Measurements from ENCODE around the gene SUMO2.
"Not testable (repeated sequence)": the region's sequence is repeated elsewhere in the genome, so short reads cannot be mapped to it uniquely, and the experiment has no call there.

Gene SUMO2

DNA sequence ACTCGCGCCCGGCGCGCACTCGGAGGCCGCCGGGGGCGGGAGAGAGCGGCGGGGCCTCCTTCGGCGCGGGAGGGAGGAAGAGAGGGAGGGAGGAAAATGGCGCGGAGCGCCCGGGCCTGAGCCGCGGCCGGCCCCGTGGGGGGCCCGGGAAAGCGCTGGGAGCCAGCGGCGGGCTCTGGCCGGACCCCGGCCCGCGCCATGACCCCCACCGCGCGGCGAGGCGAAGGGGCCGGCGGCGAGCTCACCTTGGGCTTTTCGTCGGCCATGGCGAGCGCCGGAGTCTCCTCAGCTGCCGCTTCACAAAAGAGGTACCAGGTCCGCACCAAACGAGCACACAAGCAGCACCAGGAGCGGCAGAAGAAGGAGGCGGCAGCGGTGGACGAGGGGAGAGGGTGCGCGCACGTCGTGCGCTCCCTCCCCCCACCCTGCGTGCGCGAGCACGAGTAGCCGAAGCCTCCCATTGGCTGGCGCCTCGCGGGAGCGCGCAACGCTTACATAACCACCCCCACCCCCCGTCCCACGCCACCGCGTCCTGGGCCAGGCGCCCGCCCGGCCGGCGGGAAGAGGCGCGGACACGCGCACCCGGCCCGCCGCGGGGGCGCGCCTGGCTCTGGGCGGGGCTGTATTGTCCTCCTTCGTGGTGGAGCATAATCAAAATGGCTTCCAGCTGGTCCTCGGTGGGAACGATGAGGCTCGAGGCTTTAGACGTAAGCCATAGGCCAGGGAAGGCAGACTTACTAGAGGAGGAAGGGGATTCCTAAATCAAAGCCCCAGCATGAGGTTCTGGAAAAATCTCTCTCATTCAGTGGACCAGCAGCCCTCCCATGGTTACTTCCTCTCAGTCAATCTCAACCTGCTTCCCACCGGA lies at the start of gene SUMO2:
TSS of gene SUMO2 (minus strand) at position 391 of the 868 bp plus-strand sequence. CDS start at position 266, 125 bp downstream.
- peak; percentile 98 for DNase-seq

DNA sequence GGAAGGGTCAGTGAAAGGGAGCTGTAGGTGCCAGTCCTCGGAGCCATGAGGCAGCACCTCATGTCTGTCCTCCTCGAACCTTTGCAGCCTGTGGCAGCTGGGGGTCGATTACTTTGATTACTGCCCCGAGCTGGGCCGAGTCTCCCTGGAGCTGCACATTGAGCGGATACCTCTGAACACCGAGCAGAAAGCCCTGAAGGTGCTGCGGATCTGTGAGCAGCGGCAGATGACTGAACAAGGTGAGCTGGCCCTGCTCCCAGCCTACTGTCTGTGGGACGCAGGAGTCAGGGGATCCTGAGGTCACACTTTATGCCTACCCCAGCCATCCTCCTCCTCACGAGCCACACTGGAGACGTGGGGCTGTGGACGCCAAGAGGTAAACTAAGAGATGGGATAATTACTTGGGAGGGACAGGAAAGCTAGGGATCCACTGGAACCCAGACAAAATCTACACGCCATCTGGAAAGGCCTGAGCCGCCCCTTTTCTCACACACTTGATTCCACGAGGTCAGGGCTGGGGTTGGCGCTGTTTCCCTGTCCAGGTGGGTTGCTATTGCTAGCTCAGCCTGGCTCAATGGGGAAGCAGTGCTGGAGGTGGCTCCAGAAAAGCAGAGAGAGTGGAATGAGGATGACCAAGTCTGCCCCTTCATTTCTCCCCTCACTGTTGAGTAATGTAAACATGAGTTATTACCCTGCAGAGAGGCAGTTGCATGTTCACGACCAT lies 49.1 kb upstream of the SUMO2 start:
- DNase-seq, result no peak

DNA sequence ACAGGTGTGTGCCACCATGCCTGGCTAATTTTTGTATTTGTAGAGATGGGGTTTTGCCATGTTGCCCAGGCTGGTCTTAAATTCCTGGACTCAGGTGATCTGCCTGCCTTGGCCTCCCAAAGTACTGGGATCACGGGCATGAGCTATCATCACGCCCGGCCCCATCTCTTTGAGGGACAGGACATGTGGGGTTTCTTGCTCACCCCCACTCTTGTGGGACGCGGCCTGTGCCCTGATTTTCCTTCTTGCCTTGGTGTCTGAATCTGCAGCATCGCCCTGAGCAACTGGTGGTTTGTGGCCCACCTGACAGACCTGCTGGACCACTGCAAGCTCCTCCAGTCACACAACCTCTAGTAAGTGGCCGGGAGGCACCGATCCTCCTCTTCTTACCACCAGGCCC lies 48.3 kb upstream of the SUMO2 start:
- no peak for DNase-seq

DNA sequence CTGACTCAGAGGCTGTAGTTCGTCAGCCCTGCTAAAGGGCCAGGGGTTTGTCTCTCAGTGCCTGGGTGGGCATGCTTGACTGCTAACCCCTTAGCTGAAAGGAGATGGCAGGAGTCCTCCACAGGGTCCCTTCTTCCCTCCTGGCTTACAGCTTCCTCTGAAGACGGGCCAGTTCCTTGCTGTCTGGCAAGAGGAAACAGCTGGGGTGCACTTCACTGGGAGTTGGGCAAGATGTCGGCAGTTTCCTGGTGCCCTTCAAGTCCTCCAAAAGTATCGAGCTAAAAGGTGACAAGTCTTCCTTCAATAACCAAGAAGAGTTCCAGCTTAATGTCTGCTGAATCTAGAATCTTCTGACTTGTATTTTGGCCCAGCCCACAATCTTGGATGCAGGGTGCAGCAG lies 46.1 kb upstream of the SUMO2 start:
- peak; percentile 45 for DNase-seq

DNA sequence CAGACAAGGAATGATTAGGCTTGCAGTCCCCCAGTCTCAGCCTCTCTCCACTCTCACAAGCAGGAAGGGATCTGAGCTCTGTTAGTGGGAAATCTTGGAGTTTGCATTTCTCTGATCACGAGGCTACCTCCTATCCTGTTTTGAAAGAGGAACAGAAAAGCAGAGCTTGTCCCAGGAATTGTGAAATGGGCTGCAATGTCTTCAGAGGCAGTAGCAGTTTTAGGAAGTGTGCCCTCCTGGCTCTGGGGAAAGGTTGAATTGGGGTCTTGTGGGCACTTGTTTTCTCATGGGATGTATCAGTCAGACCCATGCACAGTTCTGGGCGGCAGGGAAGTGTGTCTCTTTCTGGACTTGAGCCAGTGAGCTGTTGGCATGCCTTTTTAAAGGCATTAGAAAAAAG lies 45.5 kb upstream of the SUMO2 start:
- peak; percentile 45 for DNase-seq

DNA sequence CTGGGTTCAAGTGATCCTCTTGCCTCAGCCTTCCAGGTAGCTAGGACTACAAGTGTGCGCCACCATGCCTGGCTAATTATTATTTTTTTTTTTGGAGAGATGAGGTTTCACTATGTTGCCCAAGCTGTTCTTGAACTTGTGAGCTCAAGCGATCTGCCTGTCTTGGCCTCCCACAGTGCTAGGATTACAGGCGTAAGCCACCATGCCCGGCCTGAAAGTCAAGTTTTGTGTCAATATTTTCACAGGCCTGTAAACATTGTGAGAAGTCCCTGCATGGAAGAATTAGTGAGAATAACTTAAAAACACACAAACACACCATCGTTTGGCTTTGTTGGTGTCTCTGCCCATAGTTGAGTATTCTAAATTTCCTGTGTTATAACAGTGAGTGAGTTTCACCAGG lies 45.0 kb upstream of the SUMO2 start:
- no peak for DNase-seq

DNA sequence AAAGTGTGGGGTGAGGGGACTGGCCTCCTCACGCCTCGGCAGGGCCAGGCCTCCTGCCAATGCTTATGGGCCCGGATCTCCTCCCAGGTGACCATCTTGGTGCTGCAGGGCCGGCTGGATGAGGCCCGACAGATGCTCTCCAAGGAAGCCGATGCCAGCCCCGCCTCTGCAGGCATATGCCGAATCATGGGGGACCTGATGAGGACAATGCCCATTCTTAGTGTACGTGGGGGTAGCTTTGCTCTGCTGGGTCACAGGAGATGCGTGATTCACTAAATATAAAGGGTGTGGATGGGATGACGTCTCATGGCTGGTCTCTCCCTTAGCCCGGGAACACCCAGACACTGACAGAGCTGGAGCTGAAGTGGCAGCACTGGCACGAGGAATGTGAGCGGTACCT lies 42.3 kb upstream of the SUMO2 start:
- no peak for DNase-seq

DNA sequence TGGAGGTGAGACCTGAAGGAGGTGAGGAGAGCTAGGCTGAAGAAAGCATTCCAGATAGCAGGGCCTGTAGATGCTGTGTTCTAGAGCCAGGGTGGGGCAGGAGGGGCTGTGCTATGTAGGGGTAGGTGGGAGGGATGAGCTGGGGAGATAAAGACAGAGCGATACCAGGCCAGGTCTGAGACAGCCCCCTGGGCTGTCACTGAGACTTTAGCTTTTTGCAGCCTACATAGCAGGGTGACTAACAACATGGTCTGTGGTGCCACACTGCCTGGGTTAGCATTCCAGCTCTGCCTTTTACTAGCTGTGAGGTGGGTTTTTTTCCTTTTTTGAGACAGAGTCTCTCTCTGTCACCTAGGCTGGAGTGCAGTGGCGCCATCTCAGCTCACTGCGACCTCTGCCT lies 37.1 kb upstream of the SUMO2 start:
- DNase-seq, result no peak

DNA sequence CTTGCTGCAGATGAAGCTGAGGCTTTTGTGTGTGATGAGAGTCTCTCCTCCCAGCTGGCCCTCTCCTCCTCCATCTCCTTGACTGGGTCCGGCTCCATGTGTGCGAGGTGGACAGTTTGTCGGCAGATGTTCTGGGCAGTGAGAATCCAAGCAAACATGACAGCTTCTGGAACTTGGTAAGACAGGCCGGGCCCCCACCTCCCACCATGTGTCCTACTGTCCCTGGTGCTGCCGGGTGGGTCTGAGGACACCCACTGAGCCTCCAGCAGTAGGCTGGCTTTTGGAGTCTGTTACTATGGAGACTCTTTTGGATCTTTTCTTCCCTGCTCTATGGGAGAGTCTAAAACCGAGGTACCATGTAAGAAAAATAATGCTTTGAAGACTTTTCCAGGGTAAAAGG lies 35.4 kb upstream of the SUMO2 start:
- DNase-seq, result no peak

DNA sequence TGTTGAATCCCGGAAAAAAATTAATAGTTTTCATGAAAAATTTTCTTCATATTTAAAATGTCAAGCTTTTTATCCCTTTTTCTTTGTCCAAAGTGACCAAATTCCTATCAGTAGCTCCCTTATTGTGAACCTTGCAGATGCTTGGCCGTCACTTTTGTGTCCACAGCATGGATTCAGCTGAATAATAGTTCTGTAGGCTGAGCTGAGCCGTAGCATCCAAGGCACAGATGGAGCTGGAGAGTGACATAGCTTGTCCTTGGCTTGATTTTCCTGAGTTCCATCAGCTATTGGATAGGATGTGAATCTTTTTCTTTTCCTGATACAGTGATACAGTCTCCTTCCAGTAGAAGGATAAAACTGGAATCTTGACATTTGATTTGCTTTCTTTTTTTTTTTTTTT lies 26.3 kb upstream of the SUMO2 start:
- DNase-seq, result no peak

DNA sequence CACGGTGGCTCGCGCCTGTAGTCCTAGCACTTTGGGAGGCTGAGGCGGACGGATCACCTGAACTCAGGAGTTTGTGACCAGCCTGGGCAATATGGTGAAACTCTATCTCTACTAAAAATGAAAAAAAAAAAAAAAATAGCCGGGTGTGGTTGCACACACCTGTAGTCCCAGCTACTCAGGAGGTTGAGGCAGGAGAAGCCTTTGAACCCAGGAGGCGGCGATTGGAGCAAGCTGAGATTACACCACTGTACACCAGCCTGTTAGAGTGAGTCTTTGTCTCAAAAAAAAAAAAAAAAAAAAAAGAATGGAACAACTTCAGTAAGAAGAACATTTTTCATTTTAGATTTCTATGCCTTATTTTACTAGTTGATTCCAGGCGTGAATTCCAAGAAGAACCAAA lies 25.4 kb upstream of the SUMO2 start:
- DNase-seq, result no peak

DNA sequence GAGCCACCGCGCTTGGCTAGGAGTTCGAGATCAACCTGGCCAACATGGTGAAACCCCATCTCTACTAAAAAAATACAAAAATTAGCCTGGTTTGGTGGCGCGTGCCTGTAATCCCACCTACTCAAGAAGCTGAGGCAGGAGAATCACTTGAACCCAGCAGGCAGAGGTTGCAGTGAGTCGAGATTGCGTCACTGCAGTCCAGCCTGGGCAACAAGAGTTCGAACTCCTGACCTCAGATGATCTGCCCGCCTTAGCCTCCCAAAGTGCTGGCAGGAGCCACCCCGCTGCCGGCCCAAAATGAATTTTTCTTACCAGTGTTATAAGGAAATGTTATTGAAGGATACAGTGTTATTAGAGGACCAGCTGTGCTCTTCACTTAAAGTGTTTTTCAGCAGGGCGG lies 25.0 kb upstream of the SUMO2 start:
- no peak for DNase-seq

DNA sequence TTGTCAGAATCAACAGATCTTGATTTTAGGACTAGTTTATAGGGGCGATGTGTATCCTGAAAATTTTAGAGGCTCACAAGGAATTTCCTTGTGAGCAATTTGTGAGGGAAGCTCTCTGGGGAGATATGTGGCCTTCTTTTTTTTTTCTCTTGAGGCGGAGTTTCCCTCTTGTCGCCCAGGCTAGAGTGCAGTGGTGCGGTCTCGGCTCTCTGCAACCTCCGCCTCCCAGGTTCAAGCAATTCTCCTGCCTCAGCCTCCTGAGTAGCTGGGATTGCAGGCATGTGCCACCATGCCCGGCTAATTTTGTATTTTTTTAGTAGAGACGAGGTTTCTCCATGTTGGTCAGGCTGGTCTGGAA lies 24.3 kb upstream of the SUMO2 start:
- not testable (repeated sequence) for DNase-seq

DNA sequence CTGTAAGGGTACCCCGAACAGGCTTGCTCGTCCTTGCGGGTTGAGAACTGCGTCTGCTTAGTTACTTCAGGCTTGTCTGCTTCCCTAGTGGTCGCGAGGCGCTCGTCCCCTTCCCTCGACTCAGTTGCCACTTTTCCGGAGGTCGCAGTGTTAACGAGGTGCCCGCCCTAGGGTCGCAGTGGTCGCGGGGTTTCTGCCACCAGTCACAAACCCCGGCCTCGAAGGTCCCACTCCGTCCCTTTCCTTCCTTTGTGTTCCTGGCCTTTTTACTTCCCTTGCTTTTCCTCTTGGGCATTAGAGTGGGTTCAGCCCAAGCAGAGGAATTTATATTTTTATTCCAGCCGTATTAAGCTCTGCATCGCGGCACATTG lies 23.0 kb upstream of the SUMO2 start:
- no peak for DNase-seq

DNA sequence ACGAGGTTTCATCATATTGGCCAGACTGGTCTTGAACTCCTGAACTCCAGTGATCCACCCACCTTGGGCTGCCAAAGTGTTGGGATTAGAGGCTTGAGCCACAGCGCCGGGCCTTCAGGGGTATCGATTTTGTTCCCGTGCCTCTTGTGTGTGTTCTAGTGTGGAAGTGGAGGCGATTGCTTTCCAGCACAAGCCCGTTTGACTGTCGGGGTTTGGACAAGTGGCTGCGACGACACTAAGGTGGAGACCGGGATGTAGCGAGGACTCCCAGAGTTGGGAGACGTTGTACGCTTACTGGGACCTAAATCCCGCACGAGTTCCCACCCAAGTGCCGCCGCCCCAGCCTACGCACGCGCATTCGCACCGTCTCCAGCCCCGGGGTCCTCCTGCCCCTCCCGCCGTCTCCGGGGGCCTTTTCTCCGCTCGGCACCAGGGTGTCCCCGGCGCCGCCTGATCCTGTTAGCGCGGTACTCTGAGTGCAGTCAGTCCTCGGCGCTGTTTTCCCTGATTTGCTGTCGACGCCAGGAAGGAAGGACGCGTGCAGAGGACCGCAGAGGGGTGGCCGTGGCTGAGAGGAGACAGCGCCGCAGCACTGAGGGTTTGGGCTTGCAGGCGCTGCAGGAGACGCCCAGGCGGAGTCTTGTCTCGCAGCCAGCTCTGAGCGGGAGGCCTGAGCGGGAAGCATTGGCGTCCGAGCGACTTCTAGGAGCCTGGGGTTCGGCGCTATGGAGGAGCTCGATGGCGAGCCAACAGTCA lies 22.5 kb upstream of the SUMO2 start, which contains the start of gene NUP85:
TSS of gene NUP85 (plus strand) at position 643 of the 756 bp plus-strand sequence. CDS start at position 726, 83 bp downstream.
- peak; percentile 99 for DNase-seq

DNA sequence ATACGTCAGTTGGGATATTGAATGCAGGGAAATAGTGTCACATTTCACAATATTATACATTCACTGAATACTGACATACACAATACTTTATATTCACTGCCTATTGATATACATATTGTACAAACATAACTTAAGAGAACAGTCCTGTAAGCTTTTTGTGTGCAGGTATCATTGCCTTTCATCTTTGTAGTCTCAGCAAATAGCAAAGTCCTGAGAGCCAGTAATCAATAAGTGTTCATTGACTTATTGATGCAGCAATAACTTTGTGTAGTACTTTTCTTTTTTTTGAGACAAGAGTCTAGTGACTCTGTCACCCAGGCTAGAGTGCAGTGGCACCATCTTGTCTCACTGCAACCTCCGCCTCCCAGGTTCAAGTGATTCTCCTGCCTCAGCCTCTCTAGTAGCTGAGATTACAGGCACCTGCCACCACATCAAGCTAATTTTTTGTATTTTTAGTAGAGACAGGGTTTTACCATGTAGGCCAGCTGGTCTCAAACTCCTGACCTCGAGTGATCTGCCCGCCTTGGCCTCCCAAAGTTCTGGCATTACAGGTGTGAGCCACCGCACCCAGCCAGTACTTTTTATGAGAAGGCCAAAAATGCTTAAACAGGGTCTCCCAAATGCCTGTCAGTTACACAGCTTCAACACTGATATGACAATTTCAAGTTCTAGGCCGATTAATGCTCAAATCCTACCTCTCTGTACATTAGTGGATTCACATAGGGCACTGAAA lies 17.3 kb upstream of the SUMO2 start:
- DNase-seq, result no peak

DNA sequence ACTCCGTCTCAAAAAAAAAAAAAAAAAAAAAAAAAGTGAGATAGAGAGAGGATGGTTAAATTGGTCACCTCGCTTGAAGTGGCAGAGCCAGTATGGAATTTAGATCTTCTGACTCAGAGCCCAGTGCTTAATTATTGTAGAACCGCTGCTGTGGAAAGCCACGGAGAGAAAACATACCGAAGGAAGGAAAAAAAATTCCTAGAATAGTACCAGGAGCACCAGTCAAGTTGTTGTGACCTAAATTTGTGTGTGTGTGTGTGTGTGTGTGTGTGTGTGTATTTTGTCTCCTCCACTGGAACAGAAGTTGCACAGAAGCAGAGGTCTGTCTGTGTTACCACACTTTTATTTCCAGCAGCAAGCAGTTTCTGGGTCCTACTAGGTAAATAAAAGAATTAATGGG lies 12.1 kb upstream of the SUMO2 start:
- DNase-seq, result peak; percentile 75

DNA sequence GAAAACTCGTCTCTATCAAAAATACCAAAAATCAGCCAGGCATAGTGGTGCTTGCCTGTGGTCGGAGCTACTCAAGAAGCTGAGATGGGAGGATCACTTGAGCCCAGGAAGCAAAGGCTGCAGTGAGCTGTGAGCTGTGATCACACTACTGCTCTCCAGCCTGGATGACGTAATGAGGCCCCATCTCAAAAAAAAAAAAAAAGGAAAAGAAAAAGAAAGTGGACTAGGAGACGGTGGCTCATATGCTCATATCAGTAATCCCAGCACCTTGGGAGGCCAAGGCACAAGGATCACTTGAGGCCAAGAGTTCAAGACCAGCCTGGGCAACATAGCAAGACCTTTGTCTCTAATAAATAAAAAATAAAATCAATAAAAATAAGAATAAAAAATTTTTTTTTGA lies 8.8 kb upstream of the SUMO2 start:
- no peak for DNase-seq

DNA sequence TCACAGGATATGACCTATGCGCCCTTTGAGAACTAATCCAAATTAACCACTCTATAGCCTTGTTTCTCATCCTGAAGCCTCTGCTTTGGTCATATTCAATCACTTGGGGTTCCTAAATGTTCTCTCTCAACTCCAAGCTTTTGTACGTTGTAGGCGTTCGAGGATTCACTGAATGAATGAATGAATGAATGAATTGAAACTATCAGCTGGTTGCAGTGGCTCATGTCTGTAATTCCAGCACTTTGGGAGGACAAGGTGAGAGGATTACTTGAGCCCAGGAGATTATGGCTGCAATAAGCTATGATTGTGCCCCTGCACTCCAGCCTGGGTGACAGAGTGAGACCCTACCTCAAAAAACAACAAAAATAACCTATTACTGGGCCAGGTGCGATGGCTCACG lies 5.9 kb upstream of the SUMO2 start:
- DNase-seq, result no peak

DNA sequence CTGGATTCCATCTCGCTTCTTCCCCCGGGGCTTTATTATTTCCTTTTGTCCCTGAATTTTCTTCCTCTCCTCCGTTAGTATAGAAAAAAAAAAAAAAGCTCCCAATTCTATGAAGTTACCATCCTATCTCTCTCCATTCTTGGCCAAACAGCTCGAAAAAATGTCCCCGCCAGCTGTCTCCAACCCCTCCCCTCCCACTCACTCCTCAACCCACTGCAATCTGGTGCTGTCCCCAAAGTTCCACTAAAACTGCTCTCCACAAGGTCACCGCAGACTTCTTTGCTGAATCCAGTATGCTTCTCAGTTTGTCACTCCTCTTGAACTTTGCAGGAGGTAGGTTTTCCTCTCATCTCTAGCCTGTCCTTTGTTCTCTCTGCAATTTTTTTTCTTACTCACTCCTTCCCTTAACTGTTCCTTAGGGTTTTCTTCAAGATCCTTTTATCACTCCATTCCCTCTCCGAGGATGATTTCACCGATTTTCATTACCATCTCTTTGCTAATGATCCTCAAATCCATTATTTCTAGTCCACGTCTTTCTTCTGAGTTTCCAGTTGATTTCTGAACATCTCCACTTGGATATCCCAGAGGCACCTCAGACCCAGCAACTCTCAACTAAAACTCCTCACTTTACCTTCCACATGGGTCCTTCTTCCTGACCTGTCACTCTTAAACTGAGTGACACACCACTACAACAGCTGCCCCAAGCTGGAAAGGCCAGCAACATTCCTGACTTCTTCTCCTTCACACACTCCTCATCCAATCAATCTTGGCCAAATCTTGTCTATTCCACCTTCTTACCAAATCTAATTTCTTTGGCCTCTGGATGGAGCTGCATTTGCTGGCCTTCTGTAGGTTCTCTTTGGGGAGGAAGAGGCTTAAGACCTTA lies 1.5 kb upstream of the SUMO2 start:
- no peak for DNase-seq

DNA sequence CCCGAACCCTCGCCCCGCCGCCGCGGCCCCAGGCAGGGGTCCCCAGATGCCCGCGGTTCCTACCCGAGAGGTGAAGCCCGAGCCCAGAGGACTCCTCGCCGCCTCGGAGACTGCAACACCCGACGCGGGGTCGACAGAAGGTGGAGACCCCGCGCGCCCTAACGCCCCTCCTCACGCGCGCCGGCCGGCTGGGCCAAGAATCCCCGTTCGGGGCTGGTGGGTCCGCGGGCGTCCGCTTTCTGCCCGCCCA lies 515 bp downstream of the SUMO2 start:
- peak; percentile 62 for DNase-seq

All from islet precursor cell (in vitro differentiated cells).